Panc1 (cell line): ENCODE data around the gene ZBTB7B.

Source experiments
- CTCF ChIP-seq: fragments of 450-650 bp; IDR thresholded peaks from 2 replicates; pipeline ENCODE4 v1.5.1; 2017; ENCODE audit warnings: mild to moderate bottlenecking
- POLR2AphosphoS5 ChIP-seq: IDR thresholded peaks from 2 replicates; pipeline ENCODE4 v1.6.1; 2012; ENCODE audit warnings: mild to moderate bottlenecking, low read depth, low read length, moderate library complexity
- REST ChIP-seq, 2 experiments: IDR thresholded peaks; 2 replicates each; pipeline ENCODE4 v1.6.1; 2011 to 2012; ENCODE audit warnings: low read depth in 2 of 2, control low read depth in 1 of 2, low read length in 1 of 2, mild to moderate bottlenecking in 1 of 2, moderate library complexity in 1 of 2; ENCODE audit not compliant: insufficient read depth in 1 of 2
- TCF7L2 ChIP-seq: IDR thresholded peaks from 2 replicates; pipeline ENCODE4 v1.6.1; 2011; ENCODE audit warnings: mild to moderate bottlenecking, low read depth, low read length, inconsistent platforms

- no peak for TF ChIP-seq REST (IDR thresholded peaks at IDR 0.05; ENCODE audit: insufficient read depth in 1 of 2, low read depth in 2 of 2, low read length in 1 of 2)
- TF ChIP-seq CTCF, result no peak
- TF ChIP-seq POLR2AphosphoS5, result no peak
- no peak for TF ChIP-seq TCF7L2
Observed at GRCh38 chr1:155001425-155001674, 1.3 kb upstream of the ZBTB7B start.
